ENCODE measurements around the gene IMPG1.

The IMPG1 gene

DNA sequence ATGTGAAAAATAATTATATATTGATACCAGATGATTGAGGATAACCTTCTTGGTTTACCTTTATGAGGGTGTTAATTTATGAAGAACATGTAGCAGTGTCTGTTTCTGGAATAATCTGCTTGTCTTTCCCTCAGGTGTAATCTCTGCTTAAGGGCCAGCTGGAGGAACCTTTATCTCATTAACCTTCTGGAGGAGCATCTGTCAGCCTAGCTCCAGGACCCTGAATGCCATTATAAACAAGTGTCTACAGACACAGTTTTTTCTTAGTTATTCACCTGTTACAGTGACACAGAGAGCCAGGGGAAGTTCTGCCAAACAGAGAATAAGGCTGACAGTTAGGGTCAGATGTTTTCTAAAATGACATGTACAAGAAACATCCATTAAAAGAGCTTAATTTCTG, at the start of gene IMPG1:
Gene IMPG1, minus strand, starts transcription at position 101 of the 400 bp plus-strand sequence. CDS start 174 bp downstream, outside the sequence.
- DNase-seq = no peak

DNA sequence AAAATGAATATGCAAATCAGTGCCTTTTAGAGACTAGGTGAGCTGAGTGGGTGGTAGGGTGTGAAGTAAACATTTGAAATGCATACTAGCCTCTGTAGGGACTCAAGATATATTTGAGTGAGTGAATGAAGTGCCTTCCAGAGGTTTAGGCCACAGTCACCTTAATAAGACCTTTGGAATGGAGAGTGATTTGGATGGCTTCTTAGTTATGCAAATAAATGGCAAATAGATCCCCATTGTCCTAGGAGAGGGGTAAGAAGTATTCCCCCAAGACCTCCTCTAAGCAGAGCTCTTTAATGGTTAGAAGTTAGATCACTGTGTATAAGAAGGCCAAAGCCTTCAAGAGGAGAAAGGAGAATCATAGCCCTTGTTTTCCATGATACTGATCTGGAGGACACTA, 47.8 kb upstream of the IMPG1 start:
- no peak for DNase-seq

- DNase-seq = no peak
Measured at GRCh38 chr6:76073281-76073680, 819 bp upstream of the IMPG1 start.

- no peak for DNase-seq
Measured at GRCh38 chr6:76057469-76057868, 15.0 kb downstream of the IMPG1 start.

GRCh38 chr6:76052314-76052713, 20.1 kb downstream of the IMPG1 start:
- no peak for DNase-seq

DNA sequence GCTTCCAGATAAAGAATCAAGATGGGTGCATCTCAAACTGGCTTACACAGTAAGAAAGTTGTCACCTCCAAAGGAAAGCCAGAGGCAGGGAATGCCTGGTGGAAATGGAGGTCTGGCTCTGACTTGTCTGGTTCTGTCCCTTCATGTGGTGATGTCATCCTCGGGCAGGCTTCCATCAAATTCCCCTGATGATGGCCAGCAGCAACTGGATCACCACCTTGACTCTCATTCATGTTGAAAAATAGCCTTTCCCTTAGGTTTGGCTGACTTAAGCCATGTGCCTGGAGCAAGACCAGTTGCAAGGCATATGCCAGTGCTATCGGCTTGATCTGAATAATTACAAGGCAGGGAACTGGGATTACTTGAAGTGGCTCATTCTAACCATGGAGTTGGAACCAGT, 28.8 kb downstream of the IMPG1 start:
- no peak for DNase-seq

- DNase-seq = no peak
Measured at GRCh38 chr6:76035713-76036112, 36.7 kb downstream of the IMPG1 start.

DNA sequence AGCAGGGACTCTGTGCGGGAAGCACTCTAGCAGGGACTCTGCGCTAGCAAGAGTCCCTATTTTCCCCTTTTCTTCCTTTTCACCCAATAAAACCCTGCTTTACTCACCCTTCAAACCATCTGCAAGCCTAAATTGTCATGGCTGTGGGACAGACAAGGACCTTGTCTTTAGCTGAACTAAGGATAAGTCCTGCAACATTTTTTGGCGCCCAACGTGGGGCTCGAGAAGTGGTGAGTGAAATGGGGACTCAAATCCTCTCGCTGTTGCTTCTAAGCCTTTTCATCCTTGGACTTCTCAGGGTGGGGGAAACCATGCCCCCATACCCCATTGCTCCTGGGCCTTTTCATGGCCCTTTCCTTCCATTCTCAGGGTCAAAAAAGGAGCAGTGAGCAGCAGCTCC, 46.4 kb downstream of the IMPG1 start:
- DNase-seq = no peak

DNA sequence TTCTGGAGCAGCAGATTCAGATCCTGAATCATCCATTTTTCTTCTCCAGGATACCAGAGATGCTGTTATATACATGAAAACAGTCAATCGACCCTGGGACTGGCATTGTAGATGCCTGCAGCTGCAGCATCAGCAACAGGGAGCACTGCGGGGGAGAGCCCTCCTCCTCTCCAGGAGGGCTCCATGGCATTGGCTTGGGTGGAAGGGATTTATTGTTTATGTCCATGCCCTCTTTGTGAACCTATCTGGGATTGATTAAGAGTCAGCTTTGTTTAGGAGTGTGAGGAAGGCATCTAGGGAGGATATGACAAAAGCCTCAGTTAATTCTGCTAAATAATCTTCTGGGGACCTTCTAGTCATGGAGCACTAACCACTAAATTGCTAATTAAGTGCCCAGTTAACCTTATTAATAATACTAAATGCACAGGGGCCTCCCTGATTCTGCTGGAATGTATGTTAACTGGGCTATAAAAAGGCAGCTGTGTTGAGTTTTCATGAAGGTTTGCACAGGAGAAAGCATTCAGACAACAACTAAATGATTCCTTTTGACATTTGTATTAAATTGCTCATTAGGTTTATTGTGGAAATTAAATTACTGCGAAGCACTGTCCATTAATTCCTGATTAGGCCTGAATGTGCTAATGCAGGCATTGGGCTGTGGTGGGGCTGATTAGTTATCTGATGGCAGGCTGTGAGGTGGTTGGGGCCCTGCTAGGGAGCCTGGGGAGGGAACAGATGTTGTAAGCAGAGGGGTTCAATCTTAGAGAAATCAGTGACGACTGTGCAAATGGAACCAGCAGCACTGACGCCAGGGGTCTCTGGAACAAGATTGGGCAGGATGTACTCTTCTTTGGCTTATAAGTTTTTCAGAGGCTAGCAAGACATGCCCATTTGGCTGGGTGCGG, 57.6 kb downstream of the IMPG1 start:
- no peak for DNase-seq

GRCh38 chr6:76004202-76004601, 68.3 kb downstream of the IMPG1 start:
- no peak for DNase-seq

- no peak for DNase-seq
Measured at GRCh38 chr6:76003686-76004085, 68.8 kb downstream of the IMPG1 start.

DNA sequence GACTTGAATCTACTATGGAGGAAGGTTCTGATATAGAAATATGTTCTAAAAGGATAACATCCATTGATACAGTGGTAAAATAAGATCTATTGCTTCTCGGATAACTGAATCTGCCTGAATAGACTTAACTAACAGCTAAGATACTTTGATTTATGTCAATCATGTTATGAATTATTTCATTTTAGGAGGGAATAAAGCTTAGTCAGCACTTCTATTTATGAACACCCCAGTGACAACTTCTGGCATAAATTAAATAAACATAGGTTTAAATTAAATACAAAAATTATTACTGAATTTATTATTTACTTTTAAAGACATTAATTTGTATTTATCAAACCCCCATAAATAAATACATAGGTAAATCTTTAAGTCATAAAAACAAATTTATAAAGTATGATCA, 69.3 kb downstream of the IMPG1 start:
- no peak for DNase-seq

- DNase-seq = no peak
Measured at GRCh38 chr6:76000629-76001028, 71.8 kb downstream of the IMPG1 start.

GRCh38 chr6:75997696-75998095, 74.8 kb downstream of the IMPG1 start:
- no peak for DNase-seq

- no peak for DNase-seq
Measured at GRCh38 chr6:75993236-75994162, 79.0 kb downstream of the IMPG1 start.

GRCh38 chr6:75991941-75992340, 80.5 kb downstream of the IMPG1 start:
- no peak for DNase-seq

- DNase-seq = no peak
Measured at GRCh38 chr6:75986935-75987334, 85.5 kb downstream of the IMPG1 start.

GRCh38 chr6:75975904-75976303, 96.6 kb downstream of the IMPG1 start:
- no peak for DNase-seq

GRCh38 chr6:75970093-75970492, 102.4 kb downstream of the IMPG1 start:
- DNase-seq = no peak

- DNase-seq = no peak
Measured at GRCh38 chr6:75968143-75968542, 104.3 kb downstream of the IMPG1 start.

GRCh38 chr6:75963569-75963968, 108.9 kb downstream of the IMPG1 start:
- DNase-seq = no peak

DNA sequence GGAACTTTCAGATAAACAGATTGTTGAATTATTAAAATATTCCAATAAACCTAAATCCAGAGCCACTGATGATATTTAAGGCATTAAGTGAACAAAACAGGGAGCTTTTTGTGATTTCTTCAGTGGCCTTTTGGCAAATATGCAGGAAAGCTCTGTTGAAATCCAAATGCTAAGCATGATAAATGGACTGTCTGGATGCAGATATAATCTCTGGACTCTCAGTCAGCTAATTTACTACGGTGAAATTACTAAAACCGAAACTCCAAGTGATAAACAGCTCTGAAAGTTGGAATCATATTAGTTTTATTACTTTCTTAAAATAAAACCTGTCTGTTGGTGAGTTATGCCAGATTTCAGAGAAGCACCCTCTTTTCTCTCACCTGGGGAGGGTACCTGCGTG, 120.3 kb downstream of the IMPG1 start:
- no peak for DNase-seq

DNA sequence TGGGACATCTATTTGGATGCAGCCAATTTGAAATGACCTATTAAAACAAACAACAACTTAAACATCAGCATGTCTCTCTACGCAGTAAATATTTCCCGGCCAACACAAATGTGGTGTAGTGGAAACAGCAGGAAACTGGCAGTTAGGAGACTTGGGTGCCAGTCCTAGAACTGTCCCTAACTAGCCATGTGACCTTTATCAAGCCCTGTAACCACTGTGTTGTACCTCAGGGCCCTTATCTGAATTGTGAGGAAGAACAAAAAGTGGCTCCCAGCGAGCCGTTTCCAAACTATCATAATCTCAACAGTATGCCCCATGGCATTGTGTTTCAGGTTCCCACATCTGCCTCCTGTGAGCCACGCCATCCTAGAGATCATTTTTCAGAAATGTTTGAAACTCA, 124.5 kb downstream of the IMPG1 start:
- no peak for DNase-seq

All from C1 segment of cervical spinal cord (tissue), 14 donors.